AML-193 (cell line): ENCODE results near the gene CES4A.
"Not testable (repeated sequence)": the region's sequence is repeated elsewhere in the genome, so short reads cannot be mapped to it uniquely, and the experiment has no call there.

Source experiments
- DNase-seq, 2 experiments: peaks; one replicate each; lab custom pipeline; 2025; lab: John Stamatoyannopoulos, UW

CES4A gene

GRCh38 chr16:67022531-67023214 is 34.3 kb downstream of the CES4A start:
- DNase-seq: no peak

- DNase-seq: no peak
Observed at GRCh38 chr16:67023689-67024088, 35.3 kb downstream of the CES4A start.

DNA sequence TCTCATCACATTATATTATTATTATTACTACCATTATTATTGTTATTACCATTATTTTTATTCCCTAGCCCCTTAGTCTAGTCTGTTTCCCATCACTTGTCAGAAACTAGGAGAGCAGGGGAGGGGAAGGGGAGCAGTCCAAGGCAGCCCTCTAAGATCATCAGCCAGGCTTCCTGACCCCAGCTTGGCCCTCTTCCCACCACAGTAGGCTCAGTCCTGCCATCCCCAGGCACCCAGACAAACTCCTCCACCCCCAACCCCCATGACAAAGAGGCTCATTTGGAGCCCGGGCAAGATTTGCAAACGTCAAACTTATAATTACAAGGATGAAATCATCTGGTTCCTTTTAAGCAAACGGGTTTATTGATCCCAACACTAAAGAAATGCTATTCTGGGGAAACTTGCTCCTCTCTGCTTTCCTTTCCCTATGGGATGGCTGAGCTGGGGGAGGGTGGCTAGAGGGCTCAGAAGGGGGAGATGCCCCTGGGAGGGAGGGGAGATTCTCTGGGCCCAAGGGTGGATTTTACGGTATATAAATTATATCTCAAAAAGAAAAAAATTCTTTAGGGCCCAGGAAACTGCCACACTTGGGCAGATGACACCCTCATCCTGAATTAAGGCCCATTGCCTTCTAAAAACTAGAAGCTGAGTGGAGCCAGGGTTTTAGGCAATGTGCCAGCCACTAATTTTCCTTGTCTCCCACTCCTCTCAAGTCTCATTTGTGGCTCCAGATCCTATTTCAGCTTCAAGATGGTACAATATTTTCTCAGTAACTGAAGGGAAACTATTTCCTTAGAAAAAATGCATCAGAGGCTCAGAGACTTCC is 36.2 kb downstream of the CES4A start:
- no peak for DNase-seq

- no peak for DNase-seq
Observed at GRCh38 chr16:67025210-67025550, 36.8 kb downstream of the CES4A start.

- DNase-seq: no peak
Observed at GRCh38 chr16:67026570-67026969, 38.2 kb downstream of the CES4A start.

DNA sequence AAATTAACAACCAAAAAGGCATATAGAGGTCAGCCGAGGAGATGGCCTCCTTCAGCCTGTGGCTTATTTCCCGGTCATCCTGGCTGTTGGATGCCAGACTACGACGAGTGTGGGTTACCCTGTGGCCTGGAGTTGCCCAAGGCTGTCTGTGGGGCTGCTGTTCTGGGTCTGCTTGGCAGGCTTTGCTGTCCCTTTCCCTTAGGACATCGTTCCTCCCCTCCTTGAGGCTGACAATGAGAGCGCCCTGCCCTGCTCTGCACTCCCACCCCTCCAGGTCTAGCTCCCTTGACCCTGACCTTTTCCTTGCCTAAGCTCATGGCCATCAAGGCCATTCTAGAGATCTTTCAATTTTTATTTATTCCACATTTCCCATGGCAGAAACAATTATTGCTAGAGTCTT is 38.7 kb downstream of the CES4A start:
- no peak for DNase-seq

DNA sequence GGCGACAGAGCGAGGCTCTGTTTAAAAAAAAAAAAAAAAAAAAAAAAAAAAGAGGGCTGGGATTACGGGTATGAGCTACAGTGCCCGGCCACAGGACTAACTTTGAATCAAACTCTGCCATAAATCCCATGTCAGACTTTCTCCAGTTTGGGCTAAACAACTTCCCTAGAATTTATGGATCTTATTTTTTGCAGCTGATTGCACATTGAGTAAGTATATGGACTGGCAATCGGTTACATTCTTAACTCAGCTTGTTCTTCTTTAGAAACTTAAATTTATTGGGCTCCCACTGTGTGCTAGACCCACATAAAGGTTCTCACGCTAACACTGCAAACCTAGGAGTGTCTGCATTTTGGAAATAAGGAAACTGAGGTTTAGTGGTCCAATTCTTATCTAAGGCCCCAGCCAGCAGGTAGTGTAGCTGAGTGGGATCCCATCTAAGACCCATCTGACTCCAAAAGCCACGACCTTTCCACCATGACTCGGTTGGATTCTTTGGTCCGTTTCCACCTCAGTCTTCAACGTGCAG is 39.8 kb downstream of the CES4A start:
- no peak for DNase-seq

- DNase-seq: peak; percentile 79 to 80
Observed at GRCh38 chr16:67028696-67029253, 40.4 kb downstream of the CES4A start, which contains the start of gene CBFB. Gene CBFB, plus strand, starts transcription at chr16:67029149. Its CDS starts 259 bp downstream, at chr16:67029408.

GRCh38 chr16:67029254-67030096 is 41.1 kb downstream of the CES4A start:
- peak in 1 of 2 experiments; percentile 16 for DNase-seq

DNA sequence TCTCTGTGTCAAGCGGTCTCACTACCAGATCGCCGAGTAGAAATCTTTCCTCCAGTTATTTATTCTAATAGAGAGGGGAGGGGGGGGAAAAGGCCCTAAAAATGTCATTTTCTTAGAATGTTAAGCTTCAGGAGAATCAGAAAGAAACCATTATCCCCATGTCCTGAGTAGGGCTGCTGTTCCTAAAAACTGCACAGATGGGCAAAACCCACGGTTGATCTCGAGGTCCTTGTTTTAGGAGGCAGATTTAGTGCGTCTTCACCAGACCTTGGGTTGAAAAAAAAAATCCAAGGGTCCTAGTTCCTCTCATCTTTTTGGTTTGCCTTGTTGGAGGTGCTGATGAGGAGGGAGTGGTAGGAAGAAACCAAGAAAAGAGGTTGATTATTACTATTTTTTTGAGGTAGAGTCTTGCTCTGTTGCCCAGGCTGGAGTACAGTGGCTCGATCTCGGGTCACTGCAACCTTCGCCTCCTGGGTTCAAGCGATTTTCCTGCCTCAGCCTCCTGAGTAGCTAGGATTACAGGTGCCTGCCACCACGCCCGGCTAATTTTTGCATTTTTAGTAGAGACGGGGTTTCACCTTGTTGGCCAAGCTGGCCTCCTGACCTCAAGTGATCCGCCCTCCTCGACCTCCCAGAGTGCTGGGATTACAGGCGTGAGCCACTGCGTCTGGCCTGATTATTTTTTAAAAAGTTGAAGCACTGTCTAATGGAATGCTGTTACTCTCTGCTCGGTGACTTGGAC is 42.0 kb downstream of the CES4A start:
- no peak for DNase-seq

- no peak for DNase-seq
Observed at GRCh38 chr16:67034487-67034886, 46.1 kb downstream of the CES4A start.

DNA sequence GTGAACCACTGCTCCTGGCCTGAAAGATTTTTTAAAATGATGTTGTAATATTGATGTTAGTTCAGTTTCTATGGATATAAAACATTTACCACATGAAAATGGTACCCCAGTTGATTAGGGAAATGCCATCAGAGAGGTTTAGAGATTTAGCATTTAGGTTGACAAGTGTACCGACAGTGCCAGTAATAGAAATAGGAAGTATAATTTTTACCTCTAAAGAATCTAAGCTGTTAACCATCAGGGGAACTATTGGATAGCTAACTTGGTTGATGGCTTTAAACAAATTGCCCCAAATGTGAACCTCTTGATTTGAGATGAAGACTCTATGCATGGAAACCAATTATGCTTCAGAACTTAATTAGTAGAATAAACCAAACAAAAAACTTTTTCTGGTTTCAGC is 47.0 kb downstream of the CES4A start:
- DNase-seq: no peak

DNA sequence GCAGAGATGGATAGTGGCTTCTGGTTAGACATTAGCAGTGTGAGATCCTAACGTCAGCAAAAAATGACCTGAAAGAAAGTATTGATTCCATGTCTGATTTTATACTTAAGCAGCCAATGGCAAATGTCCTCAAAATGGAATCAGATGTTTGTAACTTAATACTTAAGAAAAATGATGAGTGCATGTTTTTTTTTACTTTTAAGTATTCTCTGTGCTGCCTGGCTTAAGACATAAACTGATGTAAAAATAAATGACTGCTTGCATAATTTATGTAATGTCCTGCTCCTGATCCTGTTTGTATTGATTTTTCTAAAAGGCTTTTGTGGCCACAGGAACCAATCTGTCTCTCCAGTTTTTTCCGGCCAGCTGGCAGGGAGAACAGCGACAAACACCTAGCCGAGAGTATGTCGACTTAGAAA is 47.9 kb downstream of the CES4A start:
- DNase-seq: no peak

DNA sequence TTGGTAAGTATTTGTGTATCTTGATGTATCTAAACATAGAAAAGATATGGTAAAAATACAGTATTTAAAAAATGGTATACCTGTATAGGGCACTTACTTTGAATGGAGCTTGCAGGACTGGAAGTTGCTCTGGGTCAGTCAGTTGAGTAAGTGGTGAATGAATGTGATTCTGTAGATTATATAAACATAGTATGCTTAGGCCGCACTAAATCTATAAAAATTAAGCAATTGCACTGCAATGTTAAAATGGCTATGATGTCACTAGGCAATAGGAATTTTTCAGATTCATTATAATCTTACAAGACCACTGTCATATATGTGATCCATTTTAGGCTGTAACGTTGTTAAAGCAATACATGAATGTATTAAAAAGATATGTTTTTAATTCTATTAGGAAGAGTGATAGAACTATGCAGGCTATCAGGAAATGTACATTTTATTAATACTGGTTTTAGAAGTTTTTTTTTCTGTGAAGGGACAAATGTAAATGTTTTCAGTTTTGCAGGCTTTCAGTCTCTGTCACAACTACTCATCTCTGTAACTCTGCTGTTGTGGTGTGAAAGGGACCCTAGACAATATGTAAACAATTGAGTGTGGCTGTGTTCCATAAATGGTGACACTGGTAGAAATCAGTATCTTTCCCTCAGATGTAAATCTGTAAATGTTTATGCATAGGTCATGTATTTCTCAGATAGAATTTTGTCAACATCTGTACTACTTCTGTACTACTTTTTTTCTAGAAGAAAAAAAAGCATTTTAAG is 51.1 kb downstream of the CES4A start:
- DNase-seq: no peak

DNA sequence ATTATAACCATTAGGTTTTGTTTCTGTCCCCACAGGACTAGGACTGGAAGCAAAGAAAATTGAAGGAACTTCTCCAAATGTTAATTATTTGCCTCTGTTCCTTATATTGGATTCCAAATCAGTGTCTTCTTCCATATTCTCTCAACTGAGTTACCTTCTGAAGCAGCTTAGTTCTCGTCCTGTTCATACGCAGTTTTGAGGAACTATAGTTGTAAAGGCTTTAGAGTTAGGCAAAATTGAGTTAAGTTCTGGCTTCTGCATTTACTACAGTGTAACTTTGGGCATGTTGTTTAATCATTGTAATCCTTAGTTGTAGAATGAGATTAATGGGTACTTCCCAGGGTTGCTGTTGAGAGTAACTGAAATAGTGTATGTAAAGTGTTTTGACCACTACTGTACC is 51.8 kb downstream of the CES4A start:
- DNase-seq: no peak

DNA sequence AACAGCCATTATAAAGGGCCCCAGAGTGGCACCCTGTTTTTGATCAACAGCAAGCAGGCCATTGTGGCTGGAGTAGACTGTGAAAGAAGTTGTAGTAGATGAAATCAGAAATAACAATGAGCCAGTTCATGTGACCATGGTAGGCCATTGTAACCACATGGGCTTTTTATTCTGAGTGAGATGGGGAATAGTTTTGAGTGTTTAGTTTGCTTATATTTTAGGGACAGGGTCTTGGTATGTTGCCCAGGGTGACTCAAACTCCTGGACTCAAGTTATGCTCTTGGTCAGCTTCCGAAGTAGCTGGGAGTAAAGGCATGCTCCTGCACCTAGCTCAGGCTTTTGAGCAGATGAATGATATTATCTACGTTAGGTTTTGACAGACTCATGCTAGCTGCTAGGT is 52.5 kb downstream of the CES4A start:
- DNase-seq: no peak

GRCh38 chr16:67041520-67041919 is 53.1 kb downstream of the CES4A start:
- not testable (repeated sequence) for DNase-seq

DNA sequence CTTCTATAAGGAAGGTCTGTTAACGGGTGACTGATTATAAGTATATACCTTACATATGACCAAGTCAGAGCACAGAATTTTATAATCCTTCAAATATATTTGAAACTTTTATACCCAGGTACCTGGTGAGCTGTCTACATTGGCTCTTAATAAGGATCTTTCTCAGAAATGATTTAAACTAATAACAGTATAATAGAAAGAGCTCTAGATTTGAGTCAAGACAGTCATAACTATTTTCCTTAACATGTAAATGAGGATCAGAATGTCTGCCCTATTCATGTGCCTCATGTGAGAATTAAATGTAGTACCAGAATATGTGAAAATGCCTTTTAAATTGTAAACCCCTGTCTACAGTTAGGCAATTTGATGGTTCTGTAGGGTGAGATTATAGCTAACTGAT is 55.0 kb downstream of the CES4A start:
- DNase-seq: no peak

- no peak for DNase-seq
Observed at GRCh38 chr16:67050796-67051195, 62.4 kb downstream of the CES4A start.

DNA sequence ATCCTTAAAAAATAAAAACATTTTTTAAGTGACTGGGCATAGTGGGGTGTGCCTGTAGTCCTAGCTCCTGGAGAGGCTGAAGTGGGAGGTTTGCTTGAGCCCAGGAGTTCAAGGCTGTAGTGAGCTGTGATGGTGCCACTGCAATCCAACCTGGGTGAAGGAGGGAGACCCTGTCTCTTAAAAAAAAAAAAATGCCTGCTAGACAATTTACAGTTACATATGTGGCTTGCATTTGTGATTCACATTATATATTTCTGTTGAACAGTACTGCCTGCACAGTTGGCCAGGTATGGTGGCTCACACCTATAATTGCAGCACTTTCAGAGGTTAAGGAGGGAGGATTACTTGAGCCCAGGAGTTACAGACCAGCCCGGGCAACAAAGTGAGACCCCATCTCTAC is 64.0 kb downstream of the CES4A start:
- no peak for DNase-seq
